GM12865 (cell line): Measurements from ENCODE around the gene SAPCD2.
"Not testable (repeated sequence)": the region's sequence is repeated elsewhere in the genome, so short reads cannot be mapped to it uniquely, and the experiment has no call there.

Experiments
- DNase-seq: peaks from one replicate; pipeline ENCODE4 v3.0.0; 2010; ENCODE audit warnings: low read depth
- H3K4me3 ChIP-seq: 2 replicates; pipeline ENCODE4 v1.5.1; 2011; ENCODE audit warnings: mild to moderate bottlenecking, low read depth, low read length, control low read depth
- CTCF ChIP-seq: IDR thresholded peaks from 2 replicates; pipeline ENCODE4 v1.5.1; 2011; ENCODE audit warnings: low read length, control low read depth, low read depth, inconsistent platforms; ENCODE audit not compliant: insufficient read depth; ENCODE audit errors: missing control alignments

SAPCD2 gene

GRCh38 chr9:137065336-137065967 lies 4.9 kb downstream of the SAPCD2 start:
- no peak for TF ChIP-seq CTCF

GRCh38 chr9:137064880-137065164 lies 5.5 kb downstream of the SAPCD2 start:
- DNase-seq, result no peak
- TF ChIP-seq CTCF, result no peak
- no peak overlapping the region for H3K4me3 ChIP-seq

More at GRCh38 chr9:137065336-137065967, 4.9 kb downstream of the SAPCD2 start:
- DNase-seq, result no peak
- H3K4me3 ChIP-seq, result no peak overlapping the region

GRCh38 chr9:137064027-137064879 lies 6.1 kb downstream of the SAPCD2 start:
- H3K4me3 ChIP-seq, result no peak overlapping the region
- TF ChIP-seq CTCF, result peak; percentile 95
- peak; percentile 64 for DNase-seq

- no peak for DNase-seq
- no peak overlapping the region for H3K4me3 ChIP-seq
- TF ChIP-seq CTCF, result no peak
These were observed 6.9 kb downstream of the SAPCD2 start for GRCh38 chr9:137063311-137064026.

- DNase-seq, H3K4me3 ChIP-seq: not testable (repeated sequence)
These were observed 7.6 kb downstream of the SAPCD2 start for GRCh38 chr9:137062798-137063197.

GRCh38 chr9:137062384-137062783 lies 8.0 kb downstream of the SAPCD2 start:
- TF ChIP-seq CTCF, result no peak
- no peak overlapping the region for H3K4me3 ChIP-seq
- no peak for DNase-seq

- DNase-seq, result no peak
- no peak overlapping the region for H3K4me3 ChIP-seq
- TF ChIP-seq CTCF, result no peak
These were observed 11.7 kb downstream of the SAPCD2 start for GRCh38 chr9:137058521-137059234.
